Measurements from ENCODE around the gene IQCH. TPM values are rescaled to one million over a fixed set of nuclear protein-coding genes. Genes with fewer than 3 reads are reported as not detected.

IQCH gene
- total RNA-seq, 1 donor from 2014 or later = 1.5 TPM

GRCh38 chr15:67296188-67296587, 41.6 kb downstream of the IQCH start:
- DNase-seq (ENCODE audit: extremely low read depth, low read depth, low spot score) = no peak

GRCh38 chr15:67296684-67297083, 42.1 kb downstream of the IQCH start:
- no peak for DNase-seq (ENCODE audit: extremely low read depth, low read depth, low spot score)

GRCh38 chr15:67300266-67301025, 45.9 kb downstream of the IQCH start:
- DNase-seq (ENCODE audit: extremely low read depth, low read depth, low spot score) = no peak

GRCh38 chr15:67303490-67304363, 49.1 kb downstream of the IQCH start:
- DNase-seq (ENCODE audit: extremely low read depth, low read depth, low spot score) = peak; percentile 12

GRCh38 chr15:67304778-67305177, 50.2 kb downstream of the IQCH start:
- DNase-seq (ENCODE audit: extremely low read depth, low read depth, low spot score) = no peak

- no peak for DNase-seq (ENCODE audit: extremely low read depth, low read depth, low spot score)
These were observed 50.9 kb downstream of the IQCH start for GRCh38 chr15:67305506-67305905.

- no peak for DNase-seq (ENCODE audit: extremely low read depth, low read depth, low spot score)
These were observed 52.6 kb downstream of the IQCH start for GRCh38 chr15:67307156-67307555.

- DNase-seq (ENCODE audit: extremely low read depth, low read depth, low spot score) = no peak
These were observed 53.5 kb downstream of the IQCH start for GRCh38 chr15:67307889-67308597.

GRCh38 chr15:67311731-67312130, 57.1 kb downstream of the IQCH start:
- no peak for DNase-seq (ENCODE audit: extremely low read depth, low read depth, low spot score)

GRCh38 chr15:67319961-67320360, 65.4 kb downstream of the IQCH start:
- no peak for DNase-seq (ENCODE audit: extremely low read depth, low read depth, low spot score)

- DNase-seq (ENCODE audit: extremely low read depth, low read depth, low spot score) = no peak
These were observed 66.8 kb downstream of the IQCH start for GRCh38 chr15:67321352-67321751.

GRCh38 chr15:67322481-67322880, 67.9 kb downstream of the IQCH start:
- no peak for DNase-seq (ENCODE audit: extremely low read depth, low read depth, low spot score)

GRCh38 chr15:67327312-67327711, 72.7 kb downstream of the IQCH start:
- no peak for DNase-seq (ENCODE audit: extremely low read depth, low read depth, low spot score)

- no peak for DNase-seq (ENCODE audit: extremely low read depth, low read depth, low spot score)
These were observed 73.2 kb downstream of the IQCH start for GRCh38 chr15:67327737-67328136.

GRCh38 chr15:67329984-67330733, 75.6 kb downstream of the IQCH start:
- DNase-seq (ENCODE audit: extremely low read depth, low read depth, low spot score) = no peak

- no peak for DNase-seq (ENCODE audit: extremely low read depth, low read depth, low spot score)
These were observed 77.1 kb downstream of the IQCH start for GRCh38 chr15:67331676-67332075.

GRCh38 chr15:67335026-67335425, 80.4 kb downstream of the IQCH start:
- no peak for DNase-seq (ENCODE audit: extremely low read depth, low read depth, low spot score)

GRCh38 chr15:67335534-67336222, 81.1 kb downstream of the IQCH start:
- DNase-seq (ENCODE audit: extremely low read depth, low read depth, low spot score) = no peak

- DNase-seq (ENCODE audit: extremely low read depth, low read depth, low spot score) = no peak
These were observed 86.0 kb downstream of the IQCH start for GRCh38 chr15:67340630-67341029.

- DNase-seq (ENCODE audit: extremely low read depth, low read depth, low spot score) = no peak
These were observed 87.0 kb downstream of the IQCH start for GRCh38 chr15:67341539-67341938.
